Measurements from ENCODE around the gene HSPA6. TPM values are rescaled to one million over a fixed set of nuclear protein-coding genes. Genes with fewer than 3 reads are reported as not detected.
"Not testable (repeated sequence)": the region's sequence is repeated elsewhere in the genome, so short reads cannot be mapped to it uniquely, and the experiment has no call there.

The HSPA6 gene
- polyA plus RNA-seq, 1 donor (not counting 4 experiments of a cell fraction or from before 2014, with no cell fraction given) = 0.26 TPM

- peak overlapping the region in 2 of 3 experiments; percentile 81 to 90 for H3K4me3 ChIP-seq (ENCODE audit: control insufficient read depth in 2 of 3, extremely low read depth in 1 of 3, insufficient read depth in 2 of 3, low read depth in 1 of 3, low read length in 3 of 3)
- H4K20me1 ChIP-seq (ENCODE audit: control insufficient read depth, extremely low read depth, insufficient read depth, low read length); FAIRE-seq; dilution Hi-C loops (cut with MboI; ENCODE audit: extremely low pct_ligation_motif_present, low sequenced_read_pairs); H3K9me3 ChIP-seq (ENCODE audit: control insufficient read depth, low read depth, low read length); H3K9ac ChIP-seq (ENCODE audit: control insufficient read depth, extremely low read depth, insufficient read depth, low read length); H2AFZ ChIP-seq (ENCODE audit: control insufficient read depth, low read length); DNase-seq (ENCODE audit: low read depth, low spot score); H3K27me3 ChIP-seq (ENCODE audit: control insufficient read depth, extremely low read depth, insufficient read depth, low read length); H3K36me3 ChIP-seq (ENCODE audit: control insufficient read depth in 2 of 2, extremely low read depth in 1 of 2, insufficient read depth in 2 of 2, low read length in 2 of 2); H3K4me1 ChIP-seq (ENCODE audit: control insufficient read depth, extremely low read depth, insufficient read depth, low read length); H3K27ac ChIP-seq (ENCODE audit: control insufficient read depth, insufficient read depth, low read length); H3K79me2 ChIP-seq (ENCODE audit: control insufficient read depth, insufficient read depth, low read length); H3K9me1 ChIP-seq (ENCODE audit: control insufficient read depth, extremely low read depth, insufficient read depth, low read length): not testable (repeated sequence)
- peak overlapping the region; percentile 82 for H3K4me2 ChIP-seq (ENCODE audit: control insufficient read depth, extremely low read depth, insufficient read depth, low read depth, low read length)
Observed at GRCh38 chr1:161538925-161539479, 14.7 kb downstream of the HSPA6 start.

- FAIRE-seq = peak; percentile 53
- H3K79me2 ChIP-seq (ENCODE audit: control insufficient read depth, insufficient read depth, low read length); H3K36me3 ChIP-seq (ENCODE audit: control insufficient read depth in 2 of 2, extremely low read depth in 1 of 2, insufficient read depth in 2 of 2, low read length in 2 of 2); H3K27me3 ChIP-seq (ENCODE audit: control insufficient read depth, extremely low read depth, insufficient read depth, low read length); H3K9me1 ChIP-seq (ENCODE audit: control insufficient read depth, extremely low read depth, insufficient read depth, low read length); dilution Hi-C loops (cut with MboI; ENCODE audit: extremely low pct_ligation_motif_present, low sequenced_read_pairs); H3K9me3 ChIP-seq (ENCODE audit: control insufficient read depth, low read depth, low read length); H4K20me1 ChIP-seq (ENCODE audit: control insufficient read depth, extremely low read depth, insufficient read depth, low read length); H3K4me1 ChIP-seq (ENCODE audit: control insufficient read depth, extremely low read depth, insufficient read depth, low read length): not testable (repeated sequence)
- Histone ChIP-seq H3K9ac (ENCODE audit: control insufficient read depth, extremely low read depth, insufficient read depth, low read length) (peak overlapping the region; percentile 84), H3K27ac (ENCODE audit: control insufficient read depth, insufficient read depth, low read length) (peak overlapping the region; percentile 89), H3K4me3 (ENCODE audit: control insufficient read depth in 2 of 3, extremely low read depth in 1 of 3, insufficient read depth in 2 of 3, low read depth in 1 of 3, low read length in 3 of 3) (peak overlapping the region; percentile 48 to 90 (median 81)), H3K4me2 (ENCODE audit: control insufficient read depth, extremely low read depth, insufficient read depth, low read depth, low read length) (peak overlapping the region; percentile 82), H2AFZ (ENCODE audit: control insufficient read depth, low read length) (peak overlapping the region; percentile 98)
- DNase-seq (ENCODE audit: low read depth, low spot score) = peak; percentile 56
Observed at GRCh38 chr1:161539731-161540569, 15.6 kb downstream of the HSPA6 start.

GRCh38 chr1:161540570-161540960 is 16.2 kb downstream of the HSPA6 start:
- H3K27ac ChIP-seq (ENCODE audit: control insufficient read depth, insufficient read depth, low read length); H3K36me3 ChIP-seq (ENCODE audit: control insufficient read depth in 2 of 2, extremely low read depth in 1 of 2, insufficient read depth in 2 of 2, low read length in 2 of 2); H3K4me1 ChIP-seq (ENCODE audit: control insufficient read depth, extremely low read depth, insufficient read depth, low read length); dilution Hi-C loops (cut with MboI; ENCODE audit: extremely low pct_ligation_motif_present, low sequenced_read_pairs); H3K79me2 ChIP-seq (ENCODE audit: control insufficient read depth, insufficient read depth, low read length); H3K9me3 ChIP-seq (ENCODE audit: control insufficient read depth, low read depth, low read length); FAIRE-seq; H4K20me1 ChIP-seq (ENCODE audit: control insufficient read depth, extremely low read depth, insufficient read depth, low read length); H3K9ac ChIP-seq (ENCODE audit: control insufficient read depth, extremely low read depth, insufficient read depth, low read length); DNase-seq (ENCODE audit: low read depth, low spot score); H3K9me1 ChIP-seq (ENCODE audit: control insufficient read depth, extremely low read depth, insufficient read depth, low read length); H3K4me3 ChIP-seq (ENCODE audit: control insufficient read depth in 2 of 3, extremely low read depth in 1 of 3, insufficient read depth in 2 of 3, low read depth in 1 of 3, low read length in 3 of 3); H2AFZ ChIP-seq (ENCODE audit: control insufficient read depth, low read length); H3K27me3 ChIP-seq (ENCODE audit: control insufficient read depth, extremely low read depth, insufficient read depth, low read length): not testable (repeated sequence)
- peak overlapping the region; percentile 37 for H3K4me2 ChIP-seq (ENCODE audit: control insufficient read depth, extremely low read depth, insufficient read depth, low read depth, low read length)

GRCh38 chr1:161542091-161542559 is 17.8 kb downstream of the HSPA6 start:
- H3K4me2 ChIP-seq (ENCODE audit: control insufficient read depth, extremely low read depth, insufficient read depth, low read depth, low read length); dilution Hi-C loops (cut with MboI; ENCODE audit: extremely low pct_ligation_motif_present, low sequenced_read_pairs): not testable (repeated sequence)

GRCh38 chr1:161543125-161543524 is 18.8 kb downstream of the HSPA6 start:
- H3K9me3 ChIP-seq (ENCODE audit: control insufficient read depth, low read depth, low read length); H3K4me3 ChIP-seq (ENCODE audit: control insufficient read depth in 2 of 3, extremely low read depth in 1 of 3, insufficient read depth in 2 of 3, low read depth in 1 of 3, low read length in 3 of 3); H2AFZ ChIP-seq (ENCODE audit: control insufficient read depth, low read length); H3K4me2 ChIP-seq (ENCODE audit: control insufficient read depth, extremely low read depth, insufficient read depth, low read depth, low read length); H4K20me1 ChIP-seq (ENCODE audit: control insufficient read depth, extremely low read depth, insufficient read depth, low read length); dilution Hi-C loops (cut with MboI; ENCODE audit: extremely low pct_ligation_motif_present, low sequenced_read_pairs); H3K9ac ChIP-seq (ENCODE audit: control insufficient read depth, extremely low read depth, insufficient read depth, low read length); H3K27ac ChIP-seq (ENCODE audit: control insufficient read depth, insufficient read depth, low read length); H3K4me1 ChIP-seq (ENCODE audit: control insufficient read depth, extremely low read depth, insufficient read depth, low read length); H3K79me2 ChIP-seq (ENCODE audit: control insufficient read depth, insufficient read depth, low read length); H3K9me1 ChIP-seq (ENCODE audit: control insufficient read depth, extremely low read depth, insufficient read depth, low read length); H3K27me3 ChIP-seq (ENCODE audit: control insufficient read depth, extremely low read depth, insufficient read depth, low read length); FAIRE-seq; DNase-seq (ENCODE audit: low read depth, low spot score); H3K36me3 ChIP-seq (ENCODE audit: control insufficient read depth in 2 of 2, extremely low read depth in 1 of 2, insufficient read depth in 2 of 2, low read length in 2 of 2): not testable (repeated sequence)

More at GRCh38 chr1:161542091-161542559, 17.8 kb downstream of the HSPA6 start:
- H4K20me1 ChIP-seq (ENCODE audit: control insufficient read depth, extremely low read depth, insufficient read depth, low read length); H3K27me3 ChIP-seq (ENCODE audit: control insufficient read depth, extremely low read depth, insufficient read depth, low read length); DNase-seq (ENCODE audit: low read depth, low spot score); H3K4me1 ChIP-seq (ENCODE audit: control insufficient read depth, extremely low read depth, insufficient read depth, low read length); H3K27ac ChIP-seq (ENCODE audit: control insufficient read depth, insufficient read depth, low read length); H2AFZ ChIP-seq (ENCODE audit: control insufficient read depth, low read length); H3K9ac ChIP-seq (ENCODE audit: control insufficient read depth, extremely low read depth, insufficient read depth, low read length); H3K4me3 ChIP-seq (ENCODE audit: control insufficient read depth in 2 of 3, extremely low read depth in 1 of 3, insufficient read depth in 2 of 3, low read depth in 1 of 3, low read length in 3 of 3); H3K9me1 ChIP-seq (ENCODE audit: control insufficient read depth, extremely low read depth, insufficient read depth, low read length); H3K79me2 ChIP-seq (ENCODE audit: control insufficient read depth, insufficient read depth, low read length); FAIRE-seq; H3K9me3 ChIP-seq (ENCODE audit: control insufficient read depth, low read depth, low read length); H3K36me3 ChIP-seq (ENCODE audit: control insufficient read depth in 2 of 2, extremely low read depth in 1 of 2, insufficient read depth in 2 of 2, low read length in 2 of 2): not testable (repeated sequence)
